ENCODE data around the gene CLEC4C. TPM values are rescaled to one million over a fixed set of nuclear protein-coding genes. Genes with fewer than 3 reads are reported as not detected.

The CLEC4C gene
- total RNA-seq, 2 experiments from 2014 or later, result 0.39 TPM; not detected in 1

DNA sequence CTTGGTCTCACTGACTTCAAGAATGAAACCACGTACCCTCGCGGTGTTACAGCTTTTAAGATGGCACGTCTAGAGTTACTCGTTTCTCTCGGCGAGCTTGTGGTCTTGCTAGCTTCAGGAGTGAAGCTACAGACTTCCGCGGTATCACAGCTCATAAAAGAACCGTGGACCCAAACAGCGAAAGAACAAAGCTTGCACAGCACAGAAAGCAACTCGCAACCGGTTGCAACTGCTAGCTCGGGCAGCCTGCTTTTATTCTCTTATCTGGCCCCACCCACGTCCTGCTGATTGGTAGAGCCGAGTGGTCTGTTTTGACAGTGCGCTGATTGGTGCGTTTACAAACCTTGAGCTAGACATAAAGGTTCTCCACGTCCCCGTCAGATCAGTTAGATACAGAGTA, 4.2 kb upstream of the CLEC4C start:
- Histone ChIP-seq H3K9me3 (ENCODE audit: control insufficient read depth in 1 of 2, insufficient read depth in 1 of 2, low read length in 2 of 2) (no peaks in the 10 kb centered on the region), H3K36me3 (ENCODE audit: insufficient read depth, low read length) (no peaks in the 10 kb centered on the region), H3K4me1 (ENCODE audit: insufficient read depth, low read length) (peaks cover 8% of the 10 kb centered on the region), H3K27me3 (ENCODE audit: control insufficient read depth in 1 of 2, insufficient read depth in 2 of 2, low read length in 2 of 2) (no peaks in the 10 kb centered on the region), H3K4me3 (ENCODE audit: low read length) (no peak overlapping the region), H3K27ac (ENCODE audit: low read depth in 1 of 2, low read length in 2 of 2) (no peak overlapping the region)
- DNase-seq (no peak), ATAC-seq (ENCODE audit: poor library complexity) (no peak)
- ChIA-PET POLR2A (no interaction called here), CTCF (no interaction called here)
- Mint-ChIP-seq H3K36me3 (ENCODE audit: low read depth) (no peaks in the 10 kb centered on the region), H3K9me3 (no peaks in the 10 kb centered on the region), H3K4me1 (ENCODE audit: low read depth) (no peaks in the 10 kb centered on the region), H3K27me3 (no peaks in the 10 kb centered on the region), H3K27ac (no peak overlapping the region), H3K4me3 (no peak overlapping the region)
- TF ChIP-seq, protein P1, sequence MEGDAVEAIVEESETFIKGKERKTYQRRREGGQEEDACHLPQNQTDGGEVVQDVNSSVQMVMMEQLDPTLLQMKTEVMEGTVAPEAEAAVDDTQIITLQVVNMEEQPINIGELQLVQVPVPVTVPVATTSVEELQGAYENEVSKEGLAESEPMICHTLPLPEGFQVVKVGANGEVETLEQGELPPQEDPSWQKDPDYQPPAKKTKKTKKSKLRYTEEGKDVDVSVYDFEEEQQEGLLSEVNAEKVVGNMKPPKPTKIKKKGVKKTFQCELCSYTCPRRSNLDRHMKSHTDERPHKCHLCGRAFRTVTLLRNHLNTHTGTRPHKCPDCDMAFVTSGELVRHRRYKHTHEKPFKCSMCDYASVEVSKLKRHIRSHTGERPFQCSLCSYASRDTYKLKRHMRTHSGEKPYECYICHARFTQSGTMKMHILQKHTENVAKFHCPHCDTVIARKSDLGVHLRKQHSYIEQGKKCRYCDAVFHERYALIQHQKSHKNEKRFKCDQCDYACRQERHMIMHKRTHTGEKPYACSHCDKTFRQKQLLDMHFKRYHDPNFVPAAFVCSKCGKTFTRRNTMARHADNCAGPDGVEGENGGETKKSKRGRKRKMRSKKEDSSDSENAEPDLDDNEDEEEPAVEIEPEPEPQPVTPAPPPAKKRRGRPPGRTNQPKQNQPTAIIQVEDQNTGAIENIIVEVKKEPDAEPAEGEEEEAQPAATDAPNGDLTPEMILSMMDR (IDR thresholded peaks at IDR 0.05), result no peak
- intact Hi-C loops (cut with DNase I, micrococcal nuclease), result no loop called here

GRCh38 chr12:7750350-7750749, 3.2 kb upstream of the CLEC4C start:
- H3K4me1 Mint-ChIP-seq (ENCODE audit: low read depth), result no peaks in the 10 kb centered on the region
- ATAC-seq (ENCODE audit: poor library complexity) (no peak), DNase-seq (no peak)
- TF ChIP-seq, protein P1 (IDR thresholded peaks at IDR 0.05), result no peak
- H3K27me3 ChIP-seq (ENCODE audit: control insufficient read depth in 1 of 2, insufficient read depth in 2 of 2, low read length in 2 of 2), result no peaks in the 10 kb centered on the region
- intact Hi-C loops (cut with DNase I, micrococcal nuclease), result no loop called here
- no peak overlapping the region for H3K4me3 Mint-ChIP-seq
- H3K27ac ChIP-seq (ENCODE audit: low read depth in 1 of 2, low read length in 2 of 2), result no peak overlapping the region
- H3K27ac Mint-ChIP-seq, result no peak overlapping the region
- ChIA-PET POLR2A (no interaction called here), CTCF (no interaction called here)
- no peaks in the 10 kb centered on the region for H3K9me3 ChIP-seq (ENCODE audit: control insufficient read depth in 1 of 2, insufficient read depth in 1 of 2, low read length in 2 of 2)
- H3K4me1 ChIP-seq (ENCODE audit: insufficient read depth, low read length), result no peaks in the 10 kb centered on the region
- H3K4me3 ChIP-seq (ENCODE audit: low read length), result no peak overlapping the region
- H3K36me3 Mint-ChIP-seq (ENCODE audit: low read depth), result no peaks in the 10 kb centered on the region
- H3K9me3 Mint-ChIP-seq, result no peaks in the 10 kb centered on the region
- no peaks in the 10 kb centered on the region for H3K27me3 Mint-ChIP-seq
- H3K36me3 ChIP-seq (ENCODE audit: insufficient read depth, low read length), result no peaks in the 10 kb centered on the region

DNA sequence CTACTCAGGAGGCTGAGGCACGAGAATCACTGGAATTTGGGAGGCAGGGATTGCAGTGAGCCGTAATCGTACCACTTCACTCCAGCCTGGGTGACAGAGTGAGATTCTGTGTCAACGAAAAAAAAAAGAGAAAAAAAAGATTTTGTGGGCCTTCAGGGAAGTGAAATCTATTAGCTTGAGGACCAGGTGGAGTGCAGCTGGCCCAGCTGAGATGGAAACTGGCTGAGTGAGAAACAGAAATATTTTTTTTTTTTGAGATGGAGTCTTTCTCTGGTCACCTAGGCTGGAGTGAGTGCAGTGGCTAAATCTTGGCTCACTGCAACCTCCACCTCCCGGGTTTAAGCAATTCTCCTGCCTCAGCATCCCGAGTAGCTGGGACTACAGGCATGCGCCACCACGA, 2.3 kb upstream of the CLEC4C start:
- TF ChIP-seq, protein P1 (IDR thresholded peaks at IDR 0.05), result no peak
- H3K27ac ChIP-seq (ENCODE audit: low read depth in 1 of 2, low read length in 2 of 2), result no peak overlapping the region
- POLR2A ChIA-PET, result no interaction called here
- no peak overlapping the region for H3K4me3 ChIP-seq (ENCODE audit: low read length)
- intact Hi-C loops (cut with DNase I, micrococcal nuclease), result no loop called here
- H3K27ac Mint-ChIP-seq, result no peak overlapping the region
- no peaks in the 10 kb centered on the region for H3K36me3 Mint-ChIP-seq (ENCODE audit: low read depth)
- H3K27me3 ChIP-seq (ENCODE audit: control insufficient read depth in 1 of 2, insufficient read depth in 2 of 2, low read length in 2 of 2), result no peaks in the 10 kb centered on the region
- CTCF ChIA-PET, result no interaction called here
- ATAC-seq (ENCODE audit: poor library complexity) (no peak), DNase-seq (no peak)
- no peak overlapping the region for H3K4me3 Mint-ChIP-seq
- H3K4me1 ChIP-seq (ENCODE audit: insufficient read depth, low read length), result no peaks in the 10 kb centered on the region
- no peaks in the 10 kb centered on the region for H3K4me1 Mint-ChIP-seq (ENCODE audit: low read depth)
- H3K9me3 Mint-ChIP-seq, result no peaks in the 10 kb centered on the region
- H3K27me3 Mint-ChIP-seq, result no peaks in the 10 kb centered on the region
- H3K36me3 ChIP-seq (ENCODE audit: insufficient read depth, low read length), result no peaks in the 10 kb centered on the region
- H3K9me3 ChIP-seq (ENCODE audit: control insufficient read depth in 1 of 2, insufficient read depth in 1 of 2, low read length in 2 of 2), result no peaks in the 10 kb centered on the region

Data from CD4-positive, alpha-beta T cell (primary cell).